H9 (cell line): ENCODE results near the gene UNC5B. TPM values are rescaled to one million over a fixed set of nuclear protein-coding genes. Genes with fewer than 3 reads are reported as not detected.

Experiments used
- DNase-seq: peaks from one replicate; pipeline ENCODE4 v3.0.0-alpha.2; 2017
- H2AFZ ChIP-seq: one replicate; pipeline ENCODE4 v1.6.1; 2013; ENCODE audit warnings: mild to moderate bottlenecking, low read length, control low read depth, moderate library complexity
- H2AK5ac ChIP-seq: 2 replicates; pipeline ENCODE4 v1.6.1; 2013; ENCODE audit warnings: low read length, control low read depth, mixed read lengths; ENCODE audit not compliant: insufficient read length
- H2BK120ac ChIP-seq: one replicate; pipeline ENCODE4 v1.6.1; 2013; ENCODE audit warnings: low read depth, mild to moderate bottlenecking, low read length, control low read depth, inconsistent platforms; ENCODE audit not compliant: poor library complexity, severe bottlenecking
- H2BK12ac ChIP-seq: 2 replicates; pipeline ENCODE4 v1.6.1; 2013; ENCODE audit warnings: low read length, control low read depth, mixed read lengths, low read depth; ENCODE audit not compliant: insufficient read length
- H2BK15ac ChIP-seq: 2 replicates; pipeline ENCODE4 v1.6.1; 2013; ENCODE audit warnings: low read depth, low read length, control low read depth
- H2BK20ac ChIP-seq: one replicate; pipeline ENCODE4 v1.6.1; 2013; ENCODE audit warnings: low read depth, mild to moderate bottlenecking, low read length, control low read depth, inconsistent platforms; ENCODE audit not compliant: poor library complexity, severe bottlenecking
- H2BK5ac ChIP-seq: 2 replicates; pipeline ENCODE4 v1.6.1; 2013; ENCODE audit warnings: low read length, control low read depth, mixed read lengths; ENCODE audit not compliant: insufficient read length
- H3K14ac ChIP-seq: 2 replicates; pipeline ENCODE4 v1.6.1; 2013; ENCODE audit warnings: low read length, control low read depth; ENCODE audit not compliant: insufficient read depth
- H3K18ac ChIP-seq: 2 replicates; pipeline ENCODE4 v1.6.1; 2013; ENCODE audit warnings: low read depth, mild to moderate bottlenecking, mixed read lengths, low read length, control low read depth; ENCODE audit not compliant: insufficient read length
- H3K23ac ChIP-seq: 2 replicates; pipeline ENCODE4 v1.6.1; 2013; ENCODE audit warnings: low read length, control low read depth, mixed read lengths, low read depth; ENCODE audit not compliant: insufficient read length
- H3K23me2 ChIP-seq: 2 replicates; pipeline ENCODE4 v1.6.1; 2013; ENCODE audit warnings: low read depth, mild to moderate bottlenecking, mixed read lengths, low read length, control low read depth; ENCODE audit not compliant: insufficient read length, poor library complexity, severe bottlenecking
- H3K27ac ChIP-seq: 2 replicates; pipeline ENCODE4 v1.5.1; 2013; ENCODE audit warnings: low read length, control low read depth, mixed read lengths, low read depth; ENCODE audit not compliant: insufficient read length
- H3K27me3 ChIP-seq: 2 replicates; pipeline ENCODE4 v1.6.1; 2013; ENCODE audit warnings: low read length, control low read depth, inconsistent platforms; ENCODE audit not compliant: insufficient read depth
- H3K4ac ChIP-seq: 2 replicates; pipeline ENCODE4 v1.6.1; 2013; ENCODE audit warnings: low read depth, mild to moderate bottlenecking, control low read depth, inconsistent platforms, low read length, moderate library complexity
- H3K4me1 ChIP-seq: 2 replicates; pipeline ENCODE4 v1.6.1; 2013; ENCODE audit warnings: low read length, control low read depth, inconsistent platforms; ENCODE audit not compliant: insufficient read depth
- H3K4me2 ChIP-seq: 2 replicates; pipeline ENCODE4 v1.6.1; 2013; ENCODE audit warnings: low read length, control low read depth, mixed read lengths; ENCODE audit not compliant: insufficient read length, insufficient read depth
- H3K56ac ChIP-seq: 2 replicates; pipeline ENCODE4 v1.6.1; 2013; ENCODE audit warnings: low read depth, mild to moderate bottlenecking, mixed read lengths, low read length, control low read depth; ENCODE audit not compliant: insufficient read length
- H3K79me1 ChIP-seq: 2 replicates; pipeline ENCODE4 v1.6.1; 2013; ENCODE audit warnings: low read depth, mild to moderate bottlenecking, moderate library complexity, low read length, control low read depth, inconsistent platforms; ENCODE audit not compliant: insufficient read depth, poor library complexity, severe bottlenecking
- H3K79me2 ChIP-seq: 2 replicates; pipeline ENCODE4 v1.6.1; 2013; ENCODE audit warnings: low read length, control low read depth, inconsistent platforms; ENCODE audit not compliant: insufficient read depth
- H3K9ac ChIP-seq: 2 replicates; pipeline ENCODE4 v1.6.1; 2013; ENCODE audit warnings: low read length, control low read depth, mixed read lengths; ENCODE audit not compliant: insufficient read length; ENCODE audit errors: extremely low read depth
- H3K9me3 ChIP-seq: one replicate; pipeline ENCODE4 v1.6.1; 2013; ENCODE audit warnings: low read depth, low read length, inconsistent platforms; ENCODE audit not compliant: control insufficient read depth
- H3T11ph ChIP-seq: one replicate; pipeline ENCODE4 v1.6.1; 2013; ENCODE audit warnings: mild to moderate bottlenecking, low read length, control low read depth, inconsistent platforms
- H4K20me1 ChIP-seq: one replicate; pipeline ENCODE4 v1.6.1; 2013; ENCODE audit not compliant: control insufficient read depth, insufficient read length, insufficient read depth
- H4K5ac ChIP-seq: 2 replicates; pipeline ENCODE4 v1.6.1; 2013; ENCODE audit warnings: low read depth, mild to moderate bottlenecking, mixed read lengths, low read length, control low read depth; ENCODE audit not compliant: insufficient read length
- H4K8ac ChIP-seq: replicated peaks from 2 replicates; pipeline ENCODE4 v1.6.1; 2013; ENCODE audit warnings: low read length, control low read depth, mixed read lengths, low read depth; ENCODE audit not compliant: insufficient read length
- H4K91ac ChIP-seq: 2 replicates; pipeline ENCODE4 v1.6.1; 2013; ENCODE audit warnings: low read depth, mild to moderate bottlenecking, moderate library complexity, mixed read lengths, low read length, control low read depth; ENCODE audit not compliant: insufficient read length
- H3K27ac Mint-ChIP-seq, 3 experiments: 2 replicates in 2 of 3; 3 replicates in 1 of 3; pipeline ENCODE4 v1.8.0; 2020 to 2021; ENCODE audit warnings: mixed read lengths in 3 of 3, mild to moderate bottlenecking in 1 of 3, moderate library complexity in 1 of 3
- H3K27me3 Mint-ChIP-seq: 2 replicates; pipeline ENCODE4 v1.8.0; 2021; ENCODE audit warnings: low read depth, mild to moderate bottlenecking, moderate library complexity, mixed read lengths
- H3K36me3 Mint-ChIP-seq, 3 experiments: 2 replicates in 2 of 3; 3 replicates in 1 of 3; pipeline ENCODE4 v1.8.0; 2020 to 2021; ENCODE audit warnings: low read depth in 3 of 3, mixed read lengths in 3 of 3; ENCODE audit not compliant: insufficient read depth in 1 of 3
- H3K4me1 Mint-ChIP-seq, 2 experiments: 2 replicates each; pipeline ENCODE4 v1.8.0; 2020; ENCODE audit warnings: mixed read lengths in 2 of 2
- H3K4me3 Mint-ChIP-seq, 2 experiments: 2 replicates in 1 of 2; 3 replicates in 1 of 2; pipeline ENCODE4 v1.8.0; 2020 to 2021; ENCODE audit warnings: mild to moderate bottlenecking in 2 of 2, mixed read lengths in 2 of 2, moderate library complexity in 1 of 2
- H3K9me3 Mint-ChIP-seq, 2 experiments: 2 replicates in 1 of 2; 3 replicates in 1 of 2; pipeline ENCODE4 v1.8.0; 2020; ENCODE audit warnings: mild to moderate bottlenecking in 2 of 2, mixed read lengths in 2 of 2, moderate library complexity in 1 of 2
- WGBS: extraction: QIAGEN DNeasy Blood & Tissue Kit; methylation state at CpG from one replicate; pipeline ENCODE4 v1.1.7; 2013; ENCODE audit warnings: missing lambda C conversion rate, low lambda C conversion rate, mixed read lengths; ENCODE audit not compliant: insufficient read length; ENCODE audit errors: extremely low coverage; 5-methylcytosine and 5-hydroxymethylcytosine counted together
- total RNA-seq: library from RNA; stranded (reverse); gene quantifications from 2 replicates; pipeline ENCODE4 v1.2.1, GENCODE V29; 2021
- TF ChIP-seq, protein P1 (sequence below): fragments of 200-600 bp; sonication (generic); conservative IDR thresholded peaks from 3 replicates; pipeline ENCODE4 v1.8.0; 2021; ENCODE audit warnings: antibody characterized with exemption, mild to moderate bottlenecking

The UNC5B gene
- total RNA-seq, 1 experiment from 2014 or later, result 28.4 TPM

DNA sequence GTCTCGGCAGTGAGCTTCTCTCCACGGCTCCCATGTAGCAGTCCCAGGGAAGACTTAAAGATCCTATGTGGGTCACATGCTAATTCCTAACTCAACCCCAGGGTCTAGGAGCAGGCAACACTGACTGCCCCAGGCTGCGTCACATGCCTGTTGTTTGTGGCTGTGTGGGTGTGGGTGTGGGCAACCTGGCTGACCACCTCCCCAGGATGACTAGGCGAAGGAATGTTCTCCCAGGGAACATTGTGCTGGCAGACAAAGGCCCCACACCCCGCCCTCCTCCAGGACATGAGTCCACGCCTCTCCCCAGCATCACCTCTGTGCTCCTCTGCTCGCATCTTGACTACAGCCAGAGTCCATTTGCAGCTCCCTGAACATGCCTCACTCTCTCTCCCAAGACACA lies 137.0 kb downstream of the UNC5B start:
- Mint-ChIP-seq H3K27me3 (no peaks in the 10 kb centered on the region), H3K4me1 (peaks cover 54 to 62% of the 10 kb centered on the region in 2 experiments), H3K9me3 (no peaks in the 10 kb centered on the region), H3K27ac (no peak overlapping the region), H3K4me3 (no peak overlapping the region), H3K36me3 (peaks cover 4 to 9% (median 4%) of the 10 kb centered on the region in 3 experiments; a peak in 6 of 7 replicates)
- Histone ChIP-seq H2BK12ac (no peak overlapping the region), H3K9ac (no peak overlapping the region), H4K8ac (no peak overlapping the region), H2BK15ac (no peak overlapping the region), H4K5ac (no peak overlapping the region), H2BK120ac (no peak overlapping the region), H3K27ac (no peak overlapping the region), H4K20me1 (no peaks in the 10 kb centered on the region), H3T11ph (no peak overlapping the region), H2AFZ (no peak overlapping the region), H3K4ac (no peak overlapping the region), H3K79me2 (no peaks in the 10 kb centered on the region), H3K27me3 (no peaks in the 10 kb centered on the region), H3K56ac (no peak overlapping the region), H3K23me2 (no peaks in the 10 kb centered on the region), H3K23ac (no peak overlapping the region), H3K4me1 (peaks cover 10% of the 10 kb centered on the region; the same call in 1 of the 2 replicates), H3K4me2 (no peak overlapping the region), H2BK20ac (no peak overlapping the region), H2AK5ac (no peak overlapping the region), H4K91ac (no peak overlapping the region), H3K79me1 (no peaks in the 10 kb centered on the region), H3K9me3 (no peaks in the 10 kb centered on the region), H3K14ac (no peak overlapping the region), H2BK5ac (no peak overlapping the region), H3K18ac (no peak overlapping the region)
- no CpG with 5 or more reads among the region's 7 CpGs for WGBS
- no peak for DNase-seq
- TF ChIP-seq, protein P1, sequence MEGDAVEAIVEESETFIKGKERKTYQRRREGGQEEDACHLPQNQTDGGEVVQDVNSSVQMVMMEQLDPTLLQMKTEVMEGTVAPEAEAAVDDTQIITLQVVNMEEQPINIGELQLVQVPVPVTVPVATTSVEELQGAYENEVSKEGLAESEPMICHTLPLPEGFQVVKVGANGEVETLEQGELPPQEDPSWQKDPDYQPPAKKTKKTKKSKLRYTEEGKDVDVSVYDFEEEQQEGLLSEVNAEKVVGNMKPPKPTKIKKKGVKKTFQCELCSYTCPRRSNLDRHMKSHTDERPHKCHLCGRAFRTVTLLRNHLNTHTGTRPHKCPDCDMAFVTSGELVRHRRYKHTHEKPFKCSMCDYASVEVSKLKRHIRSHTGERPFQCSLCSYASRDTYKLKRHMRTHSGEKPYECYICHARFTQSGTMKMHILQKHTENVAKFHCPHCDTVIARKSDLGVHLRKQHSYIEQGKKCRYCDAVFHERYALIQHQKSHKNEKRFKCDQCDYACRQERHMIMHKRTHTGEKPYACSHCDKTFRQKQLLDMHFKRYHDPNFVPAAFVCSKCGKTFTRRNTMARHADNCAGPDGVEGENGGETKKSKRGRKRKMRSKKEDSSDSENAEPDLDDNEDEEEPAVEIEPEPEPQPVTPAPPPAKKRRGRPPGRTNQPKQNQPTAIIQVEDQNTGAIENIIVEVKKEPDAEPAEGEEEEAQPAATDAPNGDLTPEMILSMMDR, result no peak
